Activated T-cell treated with anti-CD3 and anti-CD28 coated beads, Interleukin-2, amount 50 U/mL, for 72 hours (primary cell): ENCODE results near the gene TPGS1. TPM values are rescaled to one million over a fixed set of nuclear protein-coding genes. Genes with fewer than 3 reads are reported as not detected.

Experiments
- ATAC-seq, 2 donors: fragments of 150-1000 bp; cut with Tn5 transposase; replicated peaks in 1 of 2; 2 replicates each; pipeline ENCODE4 v1.10.0; 2021; ENCODE audit warnings: moderate library complexity in 2 of 2, mild to moderate bottlenecking in 1 of 2
- DNase-seq, 2 donors: peaks; one replicate each; pipeline ENCODE4 v3.0.0; 2021 to 2022; ENCODE audit warnings: mixed read lengths in 1 of 2
- H3K27ac Mint-ChIP-seq: one replicate; pipeline ENCODE4 v1.8.0; 2022; ENCODE audit warnings: mild to moderate bottlenecking, moderate library complexity, mixed read lengths
- H3K27me3 Mint-ChIP-seq: one replicate; pipeline ENCODE4 v1.8.0; 2022; ENCODE audit warnings: low read depth, mixed read lengths
- H3K36me3 Mint-ChIP-seq, 2 donors: one replicate each; pipeline ENCODE4 v1.8.0; 2022; ENCODE audit warnings: mixed read lengths in 2 of 2, mild to moderate bottlenecking in 1 of 2; ENCODE audit not compliant: insufficient read depth in 2 of 2
- H3K4me1 Mint-ChIP-seq: one replicate; pipeline ENCODE4 v1.8.0; 2022; ENCODE audit warnings: low read depth, mixed read lengths
- H3K4me3 Mint-ChIP-seq, 2 donors: one replicate each; pipeline ENCODE4 v1.8.0; 2022; ENCODE audit warnings: mild to moderate bottlenecking in 2 of 2, mixed read lengths in 2 of 2, moderate library complexity in 2 of 2
- H3K9me3 Mint-ChIP-seq, 2 donors: one replicate each; pipeline ENCODE4 v1.8.0; 2022; ENCODE audit warnings: mixed read lengths in 2 of 2
- total RNA-seq, 2 donors: library from RNA; stranded (reverse); gene quantifications; one replicate each; pipeline ENCODE4 v1.2.3, GENCODE V29; 2022

Gene TPGS1
- total RNA-seq, 2 donors from 2014 or later, result 11.9 to 12.1 TPM

- H3K4me3 Mint-ChIP-seq, result peak overlapping the region; percentile 91 to 93
- no peaks in the 10 kb centered on the region for H3K9me3 Mint-ChIP-seq
- DNase-seq (peak; percentile 95 to 97), ATAC-seq (peak; percentile 54 to 59)
- peak overlapping the region; percentile 93 for H3K27ac Mint-ChIP-seq
- no peaks in the 10 kb centered on the region for H3K36me3 Mint-ChIP-seq
- no peaks in the 10 kb centered on the region for H3K27me3 Mint-ChIP-seq
- peaks cover 49% of the 10 kb centered on the region for H3K4me1 Mint-ChIP-seq
Measured at GRCh38 chr19:510606-511100, 3.4 kb downstream of the TPGS1 start.

GRCh38 chr19:511101-511851 is 4.0 kb downstream of the TPGS1 start:
- H3K36me3 Mint-ChIP-seq, result no peaks in the 10 kb centered on the region
- ATAC-seq, result peak; percentile 43 to 53
- peaks cover 45% of the 10 kb centered on the region for H3K4me1 Mint-ChIP-seq
- no peaks in the 10 kb centered on the region for H3K27me3 Mint-ChIP-seq
- peak; percentile 78 to 80 for DNase-seq
- H3K9me3 Mint-ChIP-seq, result no peaks in the 10 kb centered on the region
- H3K27ac Mint-ChIP-seq, result peak overlapping the region; percentile 93
- peak overlapping the region; percentile 91 to 93 for H3K4me3 Mint-ChIP-seq

GRCh38 chr19:512547-513365 is 5.5 kb downstream of the TPGS1 start:
- no peaks in the 10 kb centered on the region for H3K27me3 Mint-ChIP-seq
- no peak overlapping the region for H3K27ac Mint-ChIP-seq
- DNase-seq (no peak), ATAC-seq (no peak)
- peaks cover 47% of the 10 kb centered on the region for H3K4me1 Mint-ChIP-seq
- no peaks in the 10 kb centered on the region for H3K36me3 Mint-ChIP-seq
- no peak overlapping the region for H3K4me3 Mint-ChIP-seq
- H3K9me3 Mint-ChIP-seq, result no peaks in the 10 kb centered on the region

GRCh38 chr19:513368-514165 is 6.3 kb downstream of the TPGS1 start:
- ATAC-seq, result no peak
- Mint-ChIP-seq H3K9me3 (no peaks in the 10 kb centered on the region), H3K4me1 (peaks cover 39% of the 10 kb centered on the region), H3K36me3 (no peaks in the 10 kb centered on the region), H3K4me3 (no peak overlapping the region), H3K27ac (no peak overlapping the region), H3K27me3 (no peaks in the 10 kb centered on the region)
- DNase-seq, result no peak

GRCh38 chr19:514166-514663 is 6.9 kb downstream of the TPGS1 start:
- no peaks in the 10 kb centered on the region for H3K27me3 Mint-ChIP-seq
- H3K4me1 Mint-ChIP-seq, result peaks cover 32% of the 10 kb centered on the region
- H3K4me3 Mint-ChIP-seq, result no peak overlapping the region
- no peak overlapping the region for H3K27ac Mint-ChIP-seq
- H3K36me3 Mint-ChIP-seq, result no peaks in the 10 kb centered on the region
- DNase-seq, result no peak
- H3K9me3 Mint-ChIP-seq, result no peaks in the 10 kb centered on the region
- no peak for ATAC-seq

DNA sequence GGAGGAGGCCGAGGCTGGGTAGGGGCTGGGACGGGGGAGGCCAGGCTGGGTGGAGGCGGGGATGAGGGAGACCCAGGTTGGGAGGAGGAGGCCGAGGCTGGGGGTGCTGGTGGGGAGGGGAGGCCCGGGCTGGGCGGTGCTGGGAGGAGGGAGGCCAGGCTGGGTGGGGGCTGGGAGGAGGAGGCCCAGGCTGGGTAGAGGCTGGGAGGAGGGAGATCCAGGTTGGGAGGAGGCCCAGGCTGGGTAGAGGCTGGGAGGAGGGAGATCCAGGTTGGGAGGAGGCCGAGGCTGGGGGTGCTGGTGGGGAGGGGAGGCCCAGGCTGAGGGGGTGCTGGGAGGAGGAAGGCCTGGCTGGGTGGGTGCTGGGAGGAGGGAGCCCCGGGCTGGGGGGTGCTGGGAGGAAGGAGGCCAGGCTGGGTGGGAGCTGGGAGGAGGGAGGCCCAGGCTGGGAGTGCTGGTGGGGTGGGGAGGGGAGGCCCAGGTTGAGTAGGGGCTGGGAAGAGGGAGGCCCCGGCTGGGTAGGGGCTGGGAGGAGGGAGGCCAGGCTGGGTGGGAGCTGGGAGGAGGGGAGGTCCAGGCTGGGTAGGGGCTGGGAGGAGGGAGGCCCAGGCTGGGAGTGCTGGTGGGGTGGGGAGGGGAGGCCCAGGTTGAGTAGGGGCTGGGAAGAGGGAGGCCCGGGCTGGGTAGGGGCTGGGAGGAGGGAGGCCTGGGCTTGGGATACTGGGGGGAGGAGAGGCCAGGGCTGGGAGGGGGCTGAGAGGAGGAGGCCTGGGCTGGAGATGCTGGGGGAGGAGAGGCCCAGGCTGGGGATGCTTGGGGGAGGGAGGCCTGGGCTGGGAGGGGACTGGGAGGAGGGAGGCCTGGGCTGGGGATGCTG is 10.7 kb downstream of the TPGS1 start:
- Mint-ChIP-seq H3K4me3 (no peak overlapping the region), H3K27ac (no peak overlapping the region), H3K27me3 (no peaks in the 10 kb centered on the region)

GRCh38 chr19:518598-519231 is 11.4 kb downstream of the TPGS1 start:
- Mint-ChIP-seq H3K27me3 (no peaks in the 10 kb centered on the region), H3K4me1 (peaks cover 5% of the 10 kb centered on the region), H3K27ac (no peak overlapping the region), H3K4me3 (no peak overlapping the region), H3K9me3 (no peaks in the 10 kb centered on the region), H3K36me3 (no peaks in the 10 kb centered on the region)
- DNase-seq (peak; percentile 64 to 67), ATAC-seq (peak; percentile 88 to 90)

More for the DNA sequence above, 10.7 kb downstream of the TPGS1 start:
- DNase-seq, result no peak
- Mint-ChIP-seq H3K36me3 (no peaks in the 10 kb centered on the region), H3K9me3 (no peaks in the 10 kb centered on the region), H3K4me1 (peaks cover 5% of the 10 kb centered on the region)
- peak in 1 of 2 donors; percentile 13 for ATAC-seq

DNA sequence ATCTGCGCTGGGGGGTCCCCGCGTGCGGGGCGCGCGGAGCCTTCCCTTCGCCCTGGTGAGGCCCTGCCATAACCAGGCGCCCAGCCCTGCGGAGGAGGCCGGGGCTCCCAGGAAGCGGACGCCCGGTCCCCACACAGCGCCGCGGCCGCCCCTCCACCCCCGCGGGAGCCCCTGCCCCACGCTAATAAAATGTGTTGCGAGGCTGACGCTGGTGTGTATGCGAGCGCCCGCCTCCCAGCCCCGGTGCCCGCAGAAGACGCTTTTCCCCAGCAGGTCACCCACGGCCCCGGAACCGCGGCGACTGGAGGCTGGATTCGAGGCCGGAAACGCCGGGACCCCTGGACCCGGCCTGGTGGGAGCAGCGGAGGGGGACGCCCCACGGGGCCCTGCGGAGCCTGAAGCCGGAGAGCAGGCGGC is 12.2 kb downstream of the TPGS1 start:
- no peak for DNase-seq
- ATAC-seq, result no peak
- Mint-ChIP-seq H3K4me3 (no peak overlapping the region), H3K36me3 (no peaks in the 10 kb centered on the region), H3K9me3 (no peaks in the 10 kb centered on the region), H3K27ac (no peak overlapping the region), H3K4me1 (peaks cover 5% of the 10 kb centered on the region), H3K27me3 (no peaks in the 10 kb centered on the region)

DNA sequence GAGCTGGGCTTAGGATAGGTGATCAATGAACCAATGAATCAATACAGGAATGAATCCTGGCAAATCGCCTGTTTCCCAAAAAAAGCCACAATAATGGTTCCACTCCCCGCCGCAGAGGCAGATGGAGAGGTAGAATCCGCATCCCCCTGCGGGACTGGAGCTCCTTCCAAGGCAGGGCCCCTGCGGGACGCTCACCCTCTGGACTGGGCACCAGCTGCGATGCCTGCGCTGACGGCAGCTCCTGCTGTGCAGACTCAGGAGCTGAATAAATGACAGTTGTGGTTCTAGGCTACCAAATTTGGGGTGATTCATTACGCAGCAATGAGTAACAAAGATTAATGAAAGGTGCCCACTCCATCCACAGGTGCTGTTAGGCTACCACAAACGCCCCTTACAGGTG is 15.4 kb downstream of the TPGS1 start:
- Mint-ChIP-seq H3K27ac (no peak overlapping the region), H3K9me3 (no peaks in the 10 kb centered on the region), H3K36me3 (no peaks in the 10 kb centered on the region), H3K27me3 (no peaks in the 10 kb centered on the region), H3K4me3 (no peak overlapping the region), H3K4me1 (no peaks in the 10 kb centered on the region)
- no peak for DNase-seq
- ATAC-seq, result no peak

DNA sequence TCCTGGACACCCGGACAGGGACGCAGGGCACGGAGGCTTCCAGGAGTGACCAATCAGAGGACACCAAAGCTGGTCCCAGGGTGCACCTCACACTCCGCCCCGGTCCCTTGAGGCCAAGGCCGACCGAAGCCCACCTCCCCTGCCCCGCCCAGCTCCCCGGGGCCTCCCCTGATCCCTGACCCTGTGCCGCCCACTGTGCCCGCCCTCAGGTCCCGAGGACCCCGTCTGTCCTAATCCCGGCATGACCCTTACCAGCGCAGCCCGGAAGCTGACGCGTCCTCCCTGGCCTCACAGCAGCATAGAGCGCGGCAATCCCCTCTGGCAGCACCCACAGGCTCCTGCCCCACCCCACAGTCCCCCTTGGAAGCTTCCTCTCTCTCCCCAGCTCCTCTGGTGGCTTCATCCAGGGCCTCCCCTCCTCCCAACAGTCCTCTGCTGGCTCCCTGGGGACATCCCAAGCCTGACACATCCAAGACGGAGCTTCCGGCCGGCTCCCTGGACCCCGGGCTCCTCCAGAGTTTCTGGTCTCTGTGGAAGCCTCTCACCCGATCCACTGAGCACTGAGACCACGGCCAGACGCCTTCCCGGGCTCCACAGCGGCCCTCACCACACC is 16.9 kb downstream of the TPGS1 start:
- no peak for ATAC-seq
- DNase-seq, result no peak
- H3K36me3 Mint-ChIP-seq, result no peaks in the 10 kb centered on the region
- no peaks in the 10 kb centered on the region for H3K9me3 Mint-ChIP-seq
- no peak overlapping the region for H3K4me3 Mint-ChIP-seq
- no peaks in the 10 kb centered on the region for H3K27me3 Mint-ChIP-seq
- H3K27ac Mint-ChIP-seq, result no peak overlapping the region
- peaks cover 5% of the 10 kb centered on the region for H3K4me1 Mint-ChIP-seq

DNA sequence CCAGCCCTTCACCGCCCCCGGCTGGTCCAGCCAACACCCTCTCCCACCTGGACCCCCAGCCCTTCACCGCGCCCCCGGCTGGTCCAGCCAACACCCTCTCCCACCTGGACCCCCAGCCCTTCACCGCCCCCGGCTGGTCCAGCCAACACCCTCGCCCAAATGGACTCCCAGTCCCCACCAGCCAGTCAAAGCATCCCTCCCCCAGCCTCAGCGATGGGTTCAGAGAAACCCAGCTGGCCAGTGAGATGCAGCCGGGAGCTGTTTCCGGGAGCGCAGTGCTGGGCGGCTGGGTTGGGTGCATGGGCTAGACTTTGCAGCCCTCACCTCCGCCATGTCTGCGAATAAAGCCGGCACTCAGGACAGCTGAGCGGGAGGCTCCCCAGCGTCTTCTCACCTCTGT is 17.7 kb downstream of the TPGS1 start:
- Mint-ChIP-seq H3K4me1 (peaks cover 5% of the 10 kb centered on the region), H3K27me3 (no peaks in the 10 kb centered on the region), H3K4me3 (no peak overlapping the region), H3K9me3 (no peaks in the 10 kb centered on the region), H3K36me3 (no peaks in the 10 kb centered on the region), H3K27ac (no peak overlapping the region)
- ATAC-seq, result peak in 1 of 2 donors; percentile 9
- no peak for DNase-seq
